NCI-H2029 (cell line): ENCODE measurements around the gene CPHXL2.

ENCODE experiments used
- DNase-seq: peaks from one replicate; lab custom pipeline; 2025; lab: John Stamatoyannopoulos, UW

The CPHXL2 gene

GRCh38 chr16:75640598-75640997, 36.2 kb downstream of the CPHXL2 start:
- no peak for DNase-seq

- DNase-seq, result no peak
Measured at GRCh38 chr16:75635036-75635435, 41.8 kb downstream of the CPHXL2 start.

- DNase-seq, result peak; percentile 71
Measured at GRCh38 chr16:75632857-75633256, 44.0 kb downstream of the CPHXL2 start.

GRCh38 chr16:75630052-75630451, 46.8 kb downstream of the CPHXL2 start:
- DNase-seq, result no peak

- no peak for DNase-seq
Measured at GRCh38 chr16:75629132-75629531, 47.7 kb downstream of the CPHXL2 start.

GRCh38 chr16:75628351-75628750, 48.5 kb downstream of the CPHXL2 start:
- DNase-seq, result no peak

GRCh38 chr16:75627851-75628250, 49.0 kb downstream of the CPHXL2 start:
- DNase-seq, result no peak

- no peak for DNase-seq
Measured at GRCh38 chr16:75626806-75627205, 50.0 kb downstream of the CPHXL2 start.

- DNase-seq, result no peak
Measured at GRCh38 chr16:75624921-75625334, 51.9 kb downstream of the CPHXL2 start.

- peak; percentile 91 for DNase-seq
Measured at GRCh38 chr16:75622761-75623605, 53.8 kb downstream of the CPHXL2 start, which contains the start of gene ADAT1. Gene ADAT1 (minus strand): TSS chr16:75623281. CDS start chr16:75620799, 2,482 bp downstream.

GRCh38 chr16:75621170-75621477, 55.7 kb downstream of the CPHXL2 start:
- DNase-seq, result no peak

- no peak for DNase-seq
Measured at GRCh38 chr16:75620326-75621169, 56.3 kb downstream of the CPHXL2 start.

- DNase-seq, result no peak
Measured at GRCh38 chr16:75618780-75619179, 58.0 kb downstream of the CPHXL2 start.

GRCh38 chr16:75617121-75617520, 59.7 kb downstream of the CPHXL2 start:
- DNase-seq, result no peak

GRCh38 chr16:75616521-75617010, 60.2 kb downstream of the CPHXL2 start:
- no peak for DNase-seq

- no peak for DNase-seq
Measured at GRCh38 chr16:75615619-75616018, 61.2 kb downstream of the CPHXL2 start.

- DNase-seq, result no peak
Measured at GRCh38 chr16:75614066-75614897, 62.5 kb downstream of the CPHXL2 start.
